ENCODE data around the gene SEC24C.

SEC24C gene

GRCh38 chr10:73809061-73809818 lies 65.1 kb downstream of the SEC24C start:
- in situ Hi-C loops (cut with MboI; ENCODE audit: low sequenced_read_pairs), result no loop called here

DNA sequence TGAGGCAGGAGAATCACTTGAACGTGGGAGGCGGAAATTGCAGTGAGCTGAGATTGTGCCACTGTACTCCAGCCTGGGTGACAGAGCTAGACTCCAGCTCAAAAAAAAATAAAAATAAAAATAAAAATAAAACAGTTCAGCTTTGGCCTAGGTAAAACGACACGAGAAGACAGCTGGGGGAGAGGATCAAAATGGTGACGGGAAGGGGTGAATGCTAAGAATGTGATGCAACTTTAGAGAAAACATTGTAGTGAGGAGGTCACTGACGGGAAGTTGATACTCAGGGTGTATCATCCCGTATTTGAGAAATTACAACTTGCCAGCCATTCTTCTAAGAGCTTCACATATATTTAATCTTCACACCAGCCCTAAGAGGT lies 66.2 kb downstream of the SEC24C start:
- in situ Hi-C loops (cut with MboI; ENCODE audit: low sequenced_read_pairs), result no loop called here

GRCh38 chr10:73810735-73811465 lies 66.7 kb downstream of the SEC24C start:
- in situ Hi-C loops (cut with MboI; ENCODE audit: low sequenced_read_pairs), result no loop called here

- in situ Hi-C loops (cut with MboI; ENCODE audit: low sequenced_read_pairs), result no loop called here
Observed at GRCh38 chr10:73812657-73813056, 68.5 kb downstream of the SEC24C start.

- in situ Hi-C loops (cut with MboI; ENCODE audit: low sequenced_read_pairs), result no loop called here
Observed at GRCh38 chr10:73813333-73813732, 69.2 kb downstream of the SEC24C start.

GRCh38 chr10:73814276-73814895 lies 70.2 kb downstream of the SEC24C start:
- in situ Hi-C loops (cut with MboI; ENCODE audit: low sequenced_read_pairs), result no loop called here

DNA sequence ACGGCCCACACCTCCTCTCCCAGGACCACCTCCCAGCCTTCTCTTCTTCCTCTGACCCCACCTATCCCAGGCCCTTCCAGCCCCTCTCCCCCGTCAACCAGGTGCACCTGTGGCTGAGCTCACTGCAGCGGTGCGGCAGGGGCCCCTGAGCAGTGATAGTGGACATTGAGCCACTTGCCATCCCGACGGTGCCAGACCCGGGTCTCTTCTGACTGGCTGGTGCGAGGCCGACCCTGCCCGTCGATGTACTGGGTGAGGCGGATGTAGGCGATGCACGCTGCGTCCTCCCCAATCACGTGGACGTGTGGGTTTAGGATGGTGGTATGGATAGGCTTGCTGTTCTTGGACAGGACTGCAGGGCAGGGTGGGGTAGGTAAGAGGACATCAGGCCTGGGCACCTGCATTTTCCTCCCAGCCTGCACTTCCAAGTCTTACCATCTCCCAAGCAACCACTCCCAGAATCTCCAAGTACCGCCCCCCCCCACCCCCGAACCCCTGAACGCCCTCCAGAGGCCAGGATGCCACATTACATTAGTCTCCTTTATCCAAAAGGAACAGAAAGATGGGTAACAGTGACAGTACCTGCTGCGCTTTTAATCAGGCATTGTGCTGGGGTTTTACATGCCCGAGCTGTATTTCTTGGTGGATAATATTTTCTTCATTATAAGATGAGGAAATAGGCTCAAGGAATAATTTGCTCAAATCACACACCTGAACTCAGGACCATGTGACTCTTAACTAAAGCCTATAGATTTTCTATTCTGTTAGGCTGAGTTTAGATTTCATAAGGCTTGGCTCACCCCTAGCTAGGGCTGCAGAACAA lies 70.9 kb downstream of the SEC24C start:
- in situ Hi-C loops (cut with MboI; ENCODE audit: low sequenced_read_pairs), result no loop called here

DNA sequence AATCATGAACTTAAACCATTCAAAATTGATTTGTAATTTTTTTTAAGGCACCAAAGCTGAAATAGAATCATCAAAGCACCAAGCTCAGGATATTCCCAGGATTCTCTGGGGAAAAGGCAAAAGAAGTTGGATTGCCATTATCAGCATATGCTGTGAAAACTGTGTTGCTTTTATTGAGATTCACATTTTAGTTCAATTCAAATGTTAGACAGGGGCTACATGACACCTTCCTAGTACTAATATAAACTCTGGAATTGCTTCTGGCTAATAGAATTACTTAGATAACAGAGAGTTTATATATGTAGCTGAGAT lies 71.5 kb downstream of the SEC24C start:
- in situ Hi-C loops (cut with MboI; ENCODE audit: low sequenced_read_pairs), result no loop called here

GRCh38 chr10:73816917-73817729 lies 73.0 kb downstream of the SEC24C start:
- in situ Hi-C loops (cut with MboI; ENCODE audit: low sequenced_read_pairs), result no loop called here

DNA sequence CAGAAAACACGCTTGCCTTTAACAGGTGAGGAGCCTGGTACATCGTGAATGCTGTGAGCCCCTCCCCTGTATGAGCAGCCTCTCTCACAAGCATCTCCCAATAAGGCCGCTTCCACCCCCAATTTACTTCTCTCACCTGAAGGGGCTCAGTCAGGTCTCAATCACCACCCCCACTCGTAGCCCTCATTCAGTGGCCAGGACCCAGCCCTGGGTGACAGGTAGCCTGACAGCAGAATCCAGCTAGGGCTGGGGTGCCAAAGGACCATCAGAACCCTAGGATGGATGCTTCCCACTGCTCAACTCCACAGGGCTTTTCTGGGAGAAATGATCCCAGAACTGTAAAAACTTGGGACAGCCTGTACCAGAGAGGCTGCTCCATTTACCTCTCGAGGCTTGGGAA lies 73.7 kb downstream of the SEC24C start:
- in situ Hi-C loops (cut with MboI; ENCODE audit: low sequenced_read_pairs), result no loop called here

- in situ Hi-C loops (cut with MboI; ENCODE audit: low sequenced_read_pairs), result no loop called here
Observed at GRCh38 chr10:73818402-73818801, 74.2 kb downstream of the SEC24C start.

- in situ Hi-C loops (cut with MboI; ENCODE audit: low sequenced_read_pairs), result no loop called here
Observed at GRCh38 chr10:73819081-73819480, 74.9 kb downstream of the SEC24C start.

- in situ Hi-C loops (cut with MboI; ENCODE audit: low sequenced_read_pairs), result no loop called here
Observed at GRCh38 chr10:73819513-73820093, 75.4 kb downstream of the SEC24C start.
